GM10266 (cell line): Measurements from ENCODE around the gene CFAP65.

Source experiments
- DNase-seq: peaks from one replicate; pipeline ENCODE4 v3.0.0; 2012; ENCODE audit errors: extremely low spot score
- CTCF ChIP-seq: IDR thresholded peaks from 2 replicates; pipeline ENCODE4 v1.5.1; 2012; ENCODE audit warnings: mild to moderate bottlenecking, low read depth; ENCODE audit not compliant: control insufficient read depth, insufficient read depth; ENCODE audit errors: missing control alignments

CFAP65 gene

GRCh38 chr2:219031005-219031738 is 10.1 kb downstream of the CFAP65 start:
- no peak for TF ChIP-seq CTCF

GRCh38 chr2:219030177-219030940 is 11.0 kb downstream of the CFAP65 start:
- TF ChIP-seq CTCF = no peak
- no peak for DNase-seq

More at GRCh38 chr2:219031005-219031738, 10.1 kb downstream of the CFAP65 start:
- DNase-seq = no peak

- peak; percentile 96 for TF ChIP-seq CTCF
- DNase-seq = peak; percentile 84
These were observed 11.5 kb downstream of the CFAP65 start for GRCh38 chr2:219029829-219030165.

- DNase-seq = no peak
- TF ChIP-seq CTCF = peak; percentile 14
These were observed 12.1 kb downstream of the CFAP65 start for GRCh38 chr2:219028996-219029828.

- TF ChIP-seq CTCF = no peak
These were observed 13.2 kb downstream of the CFAP65 start for GRCh38 chr2:219028141-219028540.

GRCh38 chr2:219027511-219028055 is 13.7 kb downstream of the CFAP65 start:
- DNase-seq = no peak
- TF ChIP-seq CTCF = no peak

More at GRCh38 chr2:219028141-219028540, 13.2 kb downstream of the CFAP65 start:
- DNase-seq = no peak
